HG02970 (cell line): ENCODE data around the gene GOLGA3.
"Not testable (repeated sequence)": the region's sequence is repeated elsewhere in the genome, so short reads cannot be mapped to it uniquely, and the experiment has no call there.

Source experiments
- ATAC-seq: cut with Tn5 transposase; IDR thresholded peaks from one replicate; pipeline ENCODE4 v1.9.1; 2021; ENCODE audit warnings: mild to moderate bottlenecking, moderate library complexity, moderate number of reproducible peaks; ENCODE audit not compliant: unreplicated experiment, low FRiP score

Gene GOLGA3

DNA sequence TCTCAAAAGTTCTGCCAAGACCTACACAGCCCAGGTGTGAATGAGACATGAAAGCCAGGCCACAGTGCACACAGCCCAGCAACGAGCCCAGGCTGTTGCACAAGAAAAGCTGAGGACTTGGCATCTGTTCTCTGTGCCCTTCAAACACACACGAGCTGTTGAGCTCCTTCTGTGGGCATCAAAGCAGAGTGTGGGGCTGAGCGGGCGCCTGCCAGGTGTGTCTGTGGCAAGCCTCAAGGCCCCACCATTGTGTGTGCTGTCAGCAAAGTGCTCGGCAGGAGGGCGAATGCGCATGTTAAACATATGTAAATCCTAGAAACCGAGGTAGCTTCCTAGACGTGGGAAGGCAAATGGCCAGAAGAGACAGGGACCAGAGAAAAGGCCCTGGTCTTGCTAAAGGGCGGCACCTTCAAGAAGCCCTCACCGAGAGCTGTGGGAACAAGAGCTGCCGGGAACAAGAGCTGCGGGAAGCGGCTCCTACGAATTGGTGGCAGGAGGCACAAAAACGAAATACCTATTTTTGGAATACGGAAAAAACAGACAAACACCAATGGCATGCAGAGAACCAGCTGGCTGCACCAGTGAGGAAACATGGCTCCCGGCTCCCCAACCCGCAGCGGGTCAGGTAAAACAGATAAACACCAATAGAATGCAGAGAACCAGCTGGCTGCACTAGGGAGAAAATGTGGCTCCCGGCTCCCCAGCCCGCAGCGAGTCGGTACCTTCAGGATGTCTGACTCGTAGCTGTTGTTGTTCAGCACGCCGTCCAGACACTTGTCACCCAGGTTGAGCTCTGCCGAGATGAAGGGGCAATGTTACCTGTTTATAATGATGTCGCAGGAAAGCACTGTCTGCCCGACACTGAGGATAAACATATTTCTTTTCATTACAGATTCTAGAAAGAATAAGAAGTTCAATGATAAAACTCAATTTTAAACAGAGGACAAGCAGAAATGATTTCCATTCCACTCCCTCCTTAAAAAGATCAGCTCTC is 19.0 kb upstream of the GOLGA3 start:
- ATAC-seq, result no peak

DNA sequence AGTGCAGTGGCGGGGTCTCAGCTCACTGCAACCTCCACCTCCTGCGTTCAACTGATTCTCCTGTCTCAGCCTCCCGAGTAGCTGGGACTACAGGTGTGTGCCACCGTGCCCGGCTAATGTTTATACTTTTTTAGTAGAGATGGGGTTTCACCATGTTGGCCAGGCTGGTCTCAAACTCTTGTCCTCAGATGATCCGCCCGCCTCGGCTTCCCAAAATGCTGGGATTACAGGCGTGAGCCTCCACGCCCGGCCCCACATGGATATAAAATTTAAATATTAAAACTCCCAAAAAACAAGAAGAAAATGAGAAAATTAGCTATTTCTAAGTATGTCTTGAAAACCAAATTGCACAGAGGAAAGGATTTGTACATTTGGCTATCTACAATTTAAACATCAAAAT is 16.0 kb upstream of the GOLGA3 start:
- ATAC-seq, result not testable (repeated sequence)

DNA sequence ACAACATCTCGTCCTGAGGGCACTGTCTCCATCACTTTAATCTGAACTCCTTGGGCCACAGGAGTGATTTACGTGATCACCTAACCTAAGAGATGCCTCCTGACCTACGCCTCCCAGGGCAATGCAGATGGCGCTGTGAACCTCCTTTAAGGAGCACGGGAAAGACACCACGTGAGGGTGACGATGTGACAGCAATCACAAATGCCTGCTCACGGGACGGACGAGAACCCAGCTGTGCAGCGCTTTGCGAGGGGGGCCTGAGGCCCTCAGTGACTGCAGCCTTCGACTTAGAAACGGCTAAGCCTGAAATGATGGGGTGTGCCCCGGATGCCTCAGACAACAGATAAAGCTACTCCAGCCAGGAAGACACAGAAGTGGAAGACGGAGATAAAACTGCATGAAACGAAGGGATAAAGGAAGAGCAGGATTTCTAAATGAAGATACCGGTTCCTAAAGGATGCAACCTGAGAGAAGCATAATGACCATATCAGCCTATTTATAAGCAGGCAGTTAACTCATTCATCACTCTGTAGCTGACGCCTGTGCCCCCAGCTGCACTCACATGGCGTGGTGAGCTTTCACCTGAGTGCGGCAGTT is 13.9 kb upstream of the GOLGA3 start:
- ATAC-seq, result no peak

- no peak for ATAC-seq
These were observed 12.5 kb upstream of the GOLGA3 start for GRCh38 chr12:132841151-132841550.

DNA sequence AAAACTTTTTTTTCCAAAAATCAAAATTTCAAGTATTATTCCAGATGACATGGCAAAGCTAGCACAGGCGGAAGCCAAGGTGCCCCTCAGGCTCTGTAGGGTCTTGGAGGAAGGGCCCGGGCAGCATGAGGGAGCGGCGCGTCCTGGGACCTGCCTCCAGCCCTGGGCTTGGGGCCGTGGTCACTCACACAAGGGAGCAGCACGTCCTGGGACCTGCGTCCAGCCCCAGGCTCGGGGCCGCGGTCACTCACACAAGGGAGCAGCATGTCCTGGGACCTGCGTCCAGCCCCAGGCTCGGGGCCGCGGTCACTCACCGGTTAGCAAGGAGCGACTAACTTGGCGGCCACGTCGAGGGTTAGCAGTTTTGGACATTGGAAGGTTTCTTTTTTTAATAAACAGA is 11.9 kb upstream of the GOLGA3 start:
- no peak for ATAC-seq

DNA sequence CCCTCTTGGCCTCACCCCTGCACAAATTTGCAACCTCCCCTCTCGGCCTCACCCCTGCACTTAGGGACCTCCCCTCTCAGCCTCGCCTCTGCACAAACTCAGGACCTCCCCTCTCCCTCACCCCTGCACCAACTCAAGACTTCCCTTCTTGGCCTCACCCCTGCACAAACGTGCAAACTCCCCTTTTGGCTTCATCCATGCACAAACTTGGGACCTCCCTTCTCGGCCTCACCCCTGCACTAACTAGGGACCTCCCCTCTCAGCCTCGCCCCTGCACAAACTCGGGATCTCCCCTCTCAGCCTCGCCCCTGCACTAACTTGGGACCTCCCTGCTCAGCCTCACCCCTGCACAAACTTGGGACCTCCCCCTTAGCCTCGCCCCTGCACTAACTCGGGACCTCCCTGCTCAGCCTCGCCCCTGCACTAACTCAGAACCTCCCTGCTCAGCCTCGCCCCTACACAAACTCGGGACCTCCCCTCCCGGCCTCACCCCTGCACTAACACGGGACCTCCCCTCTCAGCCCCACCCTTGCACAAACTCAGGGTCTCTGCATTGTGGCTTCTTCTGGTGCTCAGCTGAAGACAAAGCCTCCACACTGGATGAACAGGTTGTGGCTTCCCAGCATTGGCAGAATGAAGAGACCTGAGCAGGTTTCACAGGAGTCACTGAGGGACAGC is 11.0 kb upstream of the GOLGA3 start:
- no peak for ATAC-seq

- no peak for ATAC-seq
These were observed 9.9 kb upstream of the GOLGA3 start for GRCh38 chr12:132838410-132839080.

GRCh38 chr12:132837693-132838409 is 9.2 kb upstream of the GOLGA3 start:
- no peak for ATAC-seq

GRCh38 chr12:132836795-132837331 is 8.2 kb upstream of the GOLGA3 start:
- ATAC-seq, result no peak

DNA sequence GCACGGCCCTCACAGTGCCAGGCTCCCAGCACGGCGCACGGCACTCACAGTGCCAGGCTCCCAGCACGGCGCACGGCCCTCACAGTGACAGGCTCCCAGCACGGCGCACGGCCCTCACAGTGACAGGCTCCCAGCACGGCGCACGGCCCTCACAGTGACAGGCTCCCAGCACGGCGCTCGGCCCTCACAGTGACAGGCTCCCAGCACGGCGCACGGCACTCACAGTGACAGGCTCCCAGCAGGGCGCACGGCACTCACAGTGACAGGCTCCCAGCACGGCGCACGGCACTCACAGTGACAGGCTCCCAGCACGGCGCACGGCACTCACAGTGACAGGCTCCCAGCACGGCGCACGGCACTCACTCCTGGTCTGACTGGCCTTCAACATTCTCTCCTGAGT is 7.6 kb upstream of the GOLGA3 start:
- ATAC-seq, result not testable (repeated sequence)

DNA sequence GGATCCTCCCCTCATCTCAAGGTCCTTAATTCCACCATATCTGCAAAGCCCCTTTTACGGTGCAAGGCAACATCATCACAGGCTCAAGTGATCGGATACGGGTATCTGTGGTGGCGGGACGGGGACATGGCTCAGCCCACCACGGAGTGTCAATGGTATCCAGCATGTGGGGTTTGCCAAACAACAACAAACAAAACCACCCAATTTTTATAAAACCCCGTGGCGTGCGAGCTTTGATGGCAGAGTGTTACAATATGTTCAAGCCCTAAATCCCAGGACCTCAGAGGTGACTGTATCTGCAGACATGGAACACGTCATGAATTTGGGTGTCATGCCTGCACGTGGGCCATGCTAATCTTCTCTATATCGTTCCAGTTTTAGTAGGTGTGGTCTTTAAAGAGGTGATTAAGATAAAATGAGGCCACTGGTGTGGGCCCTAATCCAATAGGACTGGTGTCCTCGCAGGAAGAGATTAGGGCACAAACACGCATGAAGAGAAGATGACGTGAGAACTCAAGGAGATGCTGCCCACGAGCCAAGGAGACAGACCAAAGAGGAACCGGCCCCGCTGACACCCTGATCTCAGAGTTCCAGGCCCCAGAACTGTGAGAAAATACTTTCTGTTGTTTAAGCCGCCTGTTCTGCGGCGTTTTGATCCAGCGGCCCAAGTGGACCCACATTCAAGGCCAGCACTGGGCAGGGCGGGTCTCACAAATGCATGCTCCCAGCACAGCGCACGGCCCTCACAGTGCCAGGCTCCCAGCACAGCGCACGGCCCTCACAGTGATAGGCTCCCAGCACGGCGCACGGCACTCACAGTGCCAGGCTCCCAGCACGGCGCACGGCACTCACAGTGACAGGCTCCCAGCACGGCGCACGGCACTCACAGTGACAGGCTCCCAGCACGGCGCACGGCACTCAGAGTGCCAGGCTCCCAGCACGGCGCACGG is 6.7 kb upstream of the GOLGA3 start:
- ATAC-seq, result no peak

DNA sequence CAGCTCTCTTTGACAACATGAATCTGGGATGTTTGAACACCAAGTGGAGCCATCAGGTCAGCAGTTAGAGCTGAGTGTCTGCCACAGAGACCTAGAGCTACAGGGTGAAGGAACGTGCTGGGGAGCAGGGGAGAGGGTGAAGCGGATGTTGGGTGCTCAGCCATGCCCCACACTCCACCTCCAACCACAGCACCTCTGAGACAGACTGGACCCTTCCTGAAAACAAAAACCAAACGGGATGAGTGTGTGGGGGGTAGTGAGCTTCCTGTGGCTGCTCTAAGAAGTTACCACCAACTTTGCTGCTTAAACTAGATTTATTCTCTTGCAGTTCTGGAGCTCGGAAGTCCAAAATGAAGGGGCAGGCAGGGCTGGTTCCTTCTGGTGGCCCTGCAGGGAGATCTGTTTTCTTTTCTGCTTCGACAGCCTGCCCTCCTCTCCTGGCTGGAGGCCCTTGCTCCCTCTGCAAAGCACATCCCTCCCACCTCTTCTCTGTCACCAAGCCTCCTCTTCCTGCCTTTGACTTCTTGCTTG is 5.6 kb upstream of the GOLGA3 start:
- ATAC-seq, result no peak

DNA sequence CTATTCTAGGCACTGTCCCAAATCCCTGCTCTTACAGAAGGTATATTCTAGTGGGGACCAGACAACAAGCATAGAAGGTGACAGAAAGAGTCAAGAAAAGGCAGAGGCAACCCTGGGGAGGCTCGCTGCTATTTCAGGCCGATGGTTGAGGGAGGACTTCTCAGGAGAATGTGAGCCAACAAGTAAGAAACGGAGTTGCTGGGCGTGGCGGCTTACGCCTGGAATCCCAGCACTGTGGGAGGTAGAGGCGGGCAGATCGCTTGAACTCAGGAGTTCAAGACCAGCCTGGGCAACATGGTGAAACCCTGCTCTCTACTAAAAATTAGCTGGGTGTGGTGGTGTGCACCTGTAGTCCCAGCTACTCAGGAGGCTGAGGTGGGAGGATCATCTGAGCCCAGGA is 4.7 kb upstream of the GOLGA3 start:
- no peak for ATAC-seq

DNA sequence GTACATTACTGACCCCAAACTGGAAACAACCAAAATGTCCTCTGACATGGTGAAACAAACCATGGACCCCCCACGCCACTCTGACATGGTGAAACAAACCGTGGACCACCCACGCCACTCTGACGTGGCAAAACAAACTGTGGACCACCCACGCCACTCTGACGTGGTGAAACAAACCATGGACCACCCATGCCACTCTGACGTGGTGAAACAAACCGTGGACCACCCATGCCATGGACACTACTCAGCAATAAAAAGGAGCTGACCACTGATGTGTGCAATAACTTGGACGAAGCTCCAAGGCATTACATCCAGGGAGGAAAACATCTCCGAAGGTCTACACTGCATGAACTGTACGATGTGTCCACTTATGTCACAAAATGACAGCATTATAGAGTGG is 3.1 kb upstream of the GOLGA3 start:
- no peak for ATAC-seq

GRCh38 chr12:132827763-132828703 is 636 bp downstream of the GOLGA3 start:
- peak; percentile 17 for ATAC-seq

- ATAC-seq, result no peak
These were observed 2.8 kb downstream of the GOLGA3 start for GRCh38 chr12:132825861-132826260.

DNA sequence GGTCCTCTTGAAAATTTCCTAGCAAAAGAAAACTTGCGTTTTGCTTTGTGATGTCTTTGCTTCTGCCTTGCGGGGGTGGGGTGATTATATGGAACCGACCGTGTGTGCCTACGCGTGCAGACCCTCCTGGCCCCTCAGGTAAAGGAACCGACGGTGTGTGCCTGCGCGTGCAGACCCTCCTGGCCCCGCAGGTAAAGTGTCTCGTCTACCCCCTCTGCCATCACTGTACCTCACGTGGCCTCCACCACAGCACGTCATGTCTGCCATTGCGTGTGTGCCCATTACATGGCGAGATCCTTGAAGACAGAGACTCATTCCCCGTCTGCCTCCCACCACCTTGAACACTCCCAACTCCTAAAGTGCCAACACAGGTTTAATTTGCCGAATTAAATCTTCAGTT is 3.6 kb downstream of the GOLGA3 start:
- no peak for ATAC-seq
